Gastroesophageal sphincter (tissue), 3 donors: ENCODE data around the gene CPED1.

Experiments used
- EP300 ChIP-seq: sonication (generic); formaldehyde crosslinking; IDR thresholded peaks from one replicate; pipeline ENCODE4 v1.6.1; 2017; ENCODE audit warnings: antibody characterized with exemption, mild to moderate bottlenecking
- POLR2A ChIP-seq, 2 donors: fragments of 450-650 bp; IDR thresholded peaks; one replicate each; pipeline ENCODE4 v1.6.1; 2017; ENCODE audit warnings: antibody characterized with exemption in 2 of 2, mild to moderate bottlenecking in 2 of 2, moderate library complexity in 1 of 2
- POLR2AphosphoS5 ChIP-seq: sonication (generic); formaldehyde crosslinking; IDR thresholded peaks from one replicate; pipeline ENCODE4 v1.6.1; 2017; ENCODE audit warnings: antibody characterized with exemption
- TF ChIP-seq, protein P1 (sequence below), 4 experiments: fragments of 200-600 bp in 2 of 4; fragments of 450-650 bp in 2 of 4; sonication (generic) in 1 of 4; IDR thresholded peaks; one replicate each; pipeline ENCODE4 v1.5.1; 2017 to 2019; ENCODE audit warnings: antibody characterized with exemption in 4 of 4, mild to moderate bottlenecking in 2 of 4, moderate library complexity in 2 of 4

DNA sequence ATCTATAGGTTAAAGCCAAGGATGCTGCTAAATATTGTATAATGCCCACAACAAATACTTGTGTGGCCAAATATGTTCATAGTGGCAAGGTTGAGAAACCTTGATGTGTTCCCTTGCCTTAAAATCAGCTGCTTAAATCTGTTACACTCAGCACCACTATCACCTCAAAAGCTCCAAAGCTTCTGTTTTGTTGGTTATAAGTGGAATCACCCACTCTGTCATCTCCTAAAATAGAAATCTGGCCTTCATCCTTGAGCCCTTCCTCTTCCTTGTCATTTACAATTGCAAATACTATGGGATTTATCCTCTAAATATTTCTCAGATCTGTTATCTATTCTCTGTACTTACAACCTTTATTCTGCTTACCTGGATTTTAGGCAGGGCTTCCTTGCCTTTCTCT lies 61.4 kb downstream of the CPED1 start:
- TF ChIP-seq POLR2AphosphoS5 (no peak), POLR2A (IDR thresholded peaks at IDR 0.05) (no peak), EP300 (no peak)
- TF ChIP-seq, protein P1, sequence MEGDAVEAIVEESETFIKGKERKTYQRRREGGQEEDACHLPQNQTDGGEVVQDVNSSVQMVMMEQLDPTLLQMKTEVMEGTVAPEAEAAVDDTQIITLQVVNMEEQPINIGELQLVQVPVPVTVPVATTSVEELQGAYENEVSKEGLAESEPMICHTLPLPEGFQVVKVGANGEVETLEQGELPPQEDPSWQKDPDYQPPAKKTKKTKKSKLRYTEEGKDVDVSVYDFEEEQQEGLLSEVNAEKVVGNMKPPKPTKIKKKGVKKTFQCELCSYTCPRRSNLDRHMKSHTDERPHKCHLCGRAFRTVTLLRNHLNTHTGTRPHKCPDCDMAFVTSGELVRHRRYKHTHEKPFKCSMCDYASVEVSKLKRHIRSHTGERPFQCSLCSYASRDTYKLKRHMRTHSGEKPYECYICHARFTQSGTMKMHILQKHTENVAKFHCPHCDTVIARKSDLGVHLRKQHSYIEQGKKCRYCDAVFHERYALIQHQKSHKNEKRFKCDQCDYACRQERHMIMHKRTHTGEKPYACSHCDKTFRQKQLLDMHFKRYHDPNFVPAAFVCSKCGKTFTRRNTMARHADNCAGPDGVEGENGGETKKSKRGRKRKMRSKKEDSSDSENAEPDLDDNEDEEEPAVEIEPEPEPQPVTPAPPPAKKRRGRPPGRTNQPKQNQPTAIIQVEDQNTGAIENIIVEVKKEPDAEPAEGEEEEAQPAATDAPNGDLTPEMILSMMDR (IDR thresholded peaks at IDR 0.05) = no peak
